HepG2 (cell line): ENCODE data around the gene B4GALT1. TPM values are rescaled to one million over a fixed set of nuclear protein-coding genes. Genes with fewer than 3 reads are reported as not detected.

Experiments used
- CHD2 ChIP-seq: IDR thresholded peaks from 2 replicates; pipeline ENCODE4 v1.6.1; 2011; ENCODE audit warnings: low read depth, low read length, improper control_type of control experiment
- EHMT2 ChIP-seq: fragments of 200-600 bp; sonication (generic); IDR thresholded peaks from 2 replicates; pipeline ENCODE4 v1.7.0; 2017; ENCODE audit warnings: antibody characterized with exemption, low read depth, low read length, borderline replicate concordance
- GATAD1 ChIP-seq: IDR thresholded peaks from 2 replicates; pipeline ENCODE4 v1.6.1; 2016; ENCODE audit warnings: missing genetic modification reagents, missing compliant biosample characterization
- POLR2G ChIP-seq: fragments of 200-400 bp; formaldehyde crosslinking; IDR thresholded peaks from 2 replicates; pipeline ENCODE4 v1.6.1; 2018; ENCODE audit warnings: mild to moderate bottlenecking, low read depth, low read length, moderate library complexity
- PRDM15 ChIP-seq: sonication (generic); formaldehyde crosslinking; IDR thresholded peaks from 2 replicates; pipeline ENCODE4 v1.4.0; 2020; ENCODE audit warnings: missing genetic modification reagents
- ZBTB40 ChIP-seq, 2 experiments: fragments of 450-650 bp in 1 of 2; sonication (generic) in 1 of 2; formaldehyde crosslinking in 1 of 2; IDR thresholded peaks; 2 replicates each; pipeline versions ENCODE4 v1.6.1 to v1.8.0; 2016 to 2022; ENCODE audit warnings: antibody characterized with exemption in 1 of 2, mild to moderate bottlenecking in 1 of 2, missing genetic modification reagents in 1 of 2
- ZNF142 ChIP-seq: sonication (generic); formaldehyde crosslinking; IDR thresholded peaks from 2 replicates; pipeline ENCODE4 v1.4.0; 2020; ENCODE audit warnings: missing genetic modification reagents
- polyA plus RNA-seq, 8 experiments: library from polyadenylated mRNA; depleted of rRNA in 3 of 8; stranded (reverse) in 7 of 8; unstranded in 1 of 8; fragments of >200 nt; fragmentation: Illumina TruSeq in 4 of 8; extraction: Trizol in 4 of 8; gene quantifications; 2 replicates each; pipeline versions ENCODE4 v1.2.1 to v1.2.3, GENCODE V29; 2011 to 2016; ENCODE audit warnings: low read depth in 4 of 8, missing spikeins in 1 of 8, mixed read lengths in 1 of 8; ENCODE audit not compliant: insufficient read depth in 1 of 8
- total RNA-seq, 5 experiments: library from RNA; depleted of rRNA; stranded (reverse); fragments of >200 nt; fragmentation: Illumina TruSeq; extraction: Trizol; gene quantifications; 2 replicates each; pipeline ENCODE4 v1.2.3, GENCODE V29; 2016; ENCODE audit warnings: low read depth in 1 of 5

Gene B4GALT1
- total and polyA plus RNA-seq, 2 of the 13 experiments (the other 11 are each of a cell fraction or from before 2014, with no cell fraction given), result 15.7 to 33.5 TPM

GRCh38 chr9:33076046-33077004 is 90.8 kb downstream of the B4GALT1 start, which contains the start of gene SMU1 (continued):
- TF ChIP-seq ZBTB40 (IDR thresholded peaks at IDR 0.05) (peak; percentile 55; the same call in 1 of the 2 replicates), ZBTB40 (CRISPR knock-in tag; IDR thresholded peaks at IDR 0.05) (peak; percentile 79), CHD2 (0 out of 2 replicates have a peak, but pooled peaks have one; percentile 16), ZNF142 (CRISPR knock-in tag) (0 out of 2 replicates have a peak, but pooled peaks have one; percentile 33), POLR2G (peak; percentile 91), GATAD1 (peak; percentile 99), PRDM15 (CRISPR knock-in tag) (no peak), EHMT2 (0 out of 2 replicates have a peak, but pooled peaks have one; percentile 28)
